ENCODE measurements around the gene GAST. TPM values are rescaled to one million over a fixed set of nuclear protein-coding genes. Genes with fewer than 3 reads are reported as not detected.

Gene GAST
- total RNA-seq, 1 experiment from 2014 or later, result not detected

- no peaks in the 10 kb centered on the region for H4K20me1 ChIP-seq (ENCODE audit: low read length)
- no peaks in the 10 kb centered on the region for H3K9me3 ChIP-seq (ENCODE audit: low read length)
- no peaks in the 10 kb centered on the region for H3F3A ChIP-seq (ENCODE audit: low read length, unreplicated experiment)
- BruUV-seq (replicated peaks), result no TSS peak
- TF ChIP-seq CTCF (conservative IDR thresholded peaks at IDR 0.05; ENCODE audit: low read depth, low read length) (no peak), EZH2 (IDR thresholded peaks at IDR 0.05; ENCODE audit: low read length, unreplicated experiment) (no peak), EZH2phosphoT487 (IDR thresholded peaks at IDR 0.05; ENCODE audit: borderline replicate concordance, low read length) (no peak)
- H3K9ac ChIP-seq (ENCODE audit: low read length), result no peak overlapping the region
- H3K4me2 ChIP-seq (ENCODE audit: low read length), result no peak overlapping the region
- DNase-seq (no peak), ATAC-seq (no peak)
- no peaks in the 10 kb centered on the region for H3K79me2 ChIP-seq (ENCODE audit: low read length)
- no peaks in the 10 kb centered on the region for H3K36me3 ChIP-seq (ENCODE audit: low read depth, low read length)
- no peaks in the 10 kb centered on the region for H3K9me2 ChIP-seq (replicated peaks; ENCODE audit: low read length)
- no peaks in the 10 kb centered on the region for H3K27me3 ChIP-seq (ENCODE audit: low read length)
- no peaks in the 10 kb centered on the region for H3K4me1 ChIP-seq (ENCODE audit: insufficient read depth, low read length)
- CTCF ChIA-PET, result no interaction called here
- H3K27ac ChIP-seq (ENCODE audit: low read length), result no peak overlapping the region
- no peak overlapping the region for H3K4me3 ChIP-seq (ENCODE audit: low read length)
- POLR2A ChIA-PET (ENCODE audit: unreplicated experiment), result no interaction called here
- intact Hi-C loops (cut with micrococcal nuclease), result no loop called here
- no peak overlapping the region for H2AFZ ChIP-seq (ENCODE audit: low read length)
Observed at GRCh38 chr17:41702712-41703111, 9.4 kb upstream of the GAST start.

GRCh38 chr17:41705271-41705991, 6.7 kb upstream of the GAST start:
- H2AFZ ChIP-seq (ENCODE audit: low read length), result no peak overlapping the region
- H3K9me3 ChIP-seq (ENCODE audit: low read length), result no peaks in the 10 kb centered on the region
- no peaks in the 10 kb centered on the region for H3F3A ChIP-seq (ENCODE audit: low read length, unreplicated experiment)
- H3K4me3 ChIP-seq (ENCODE audit: low read length), result no peak overlapping the region
- H3K79me2 ChIP-seq (ENCODE audit: low read length), result no peaks in the 10 kb centered on the region
- H4K20me1 ChIP-seq (ENCODE audit: low read length), result no peaks in the 10 kb centered on the region
- H3K9me2 ChIP-seq (replicated peaks; ENCODE audit: low read length), result no peaks in the 10 kb centered on the region
- no TSS peak for BruUV-seq (replicated peaks)
- no peaks in the 10 kb centered on the region for H3K36me3 ChIP-seq (ENCODE audit: low read depth, low read length)
- ChIA-PET POLR2A (ENCODE audit: unreplicated experiment) (no interaction called here), CTCF (no interaction called here)
- H3K4me2 ChIP-seq (ENCODE audit: low read length), result no peak overlapping the region
- H3K27ac ChIP-seq (ENCODE audit: low read length), result no peak overlapping the region
- TF ChIP-seq EZH2phosphoT487 (IDR thresholded peaks at IDR 0.05; ENCODE audit: borderline replicate concordance, low read length), result no peak
- TF ChIP-seq CTCF (conservative IDR thresholded peaks at IDR 0.05; ENCODE audit: low read depth, low read length), result no peak
- no peak for TF ChIP-seq EZH2 (IDR thresholded peaks at IDR 0.05; ENCODE audit: low read length, unreplicated experiment)
- H3K27me3 ChIP-seq (ENCODE audit: low read length), result no peaks in the 10 kb centered on the region
- intact Hi-C loops (cut with micrococcal nuclease), result no loop called here
- ATAC-seq, result no peak
- no peak overlapping the region for H3K9ac ChIP-seq (ENCODE audit: low read length)
- H3K4me1 ChIP-seq (ENCODE audit: insufficient read depth, low read length), result no peaks in the 10 kb centered on the region
- DNase-seq, result no peak
